DOHH2 (cell line): ENCODE measurements around the gene PDE4D.

ENCODE experiments used
- H3F3A ChIP-seq: fragments of 200-600 bp; sonication (generic), shearing (Covaris generic); 2 replicates; pipeline ENCODE4 v1.6.0; 2016; ENCODE audit warnings: antibody characterized with exemption, mild to moderate bottlenecking; ENCODE audit not compliant: control insufficient read depth, insufficient read depth
- H3K27ac ChIP-seq: fragments of 200-600 bp; sonication (generic); 2 replicates; pipeline ENCODE4 v1.5.1; 2014; ENCODE audit warnings: low read depth, mild to moderate bottlenecking, low read length, moderate library complexity
- H3K27me3 ChIP-seq: fragments of 200-600 bp; sonication (generic); 2 replicates; pipeline ENCODE4 v1.6.1; 2014; ENCODE audit warnings: mild to moderate bottlenecking, low read length, mixed read lengths; ENCODE audit not compliant: control insufficient read depth
- H3K36me3 ChIP-seq: fragments of 200-600 bp; sonication (generic); 2 replicates; pipeline ENCODE4 v1.6.1; 2014; ENCODE audit warnings: mild to moderate bottlenecking, low read length, moderate library complexity, mixed read lengths; ENCODE audit not compliant: control insufficient read depth
- H3K4me1 ChIP-seq: fragments of 200-600 bp; sonication (generic); 2 replicates; pipeline ENCODE4 v1.6.1; 2014; ENCODE audit warnings: mild to moderate bottlenecking, low read length, mixed read lengths; ENCODE audit not compliant: control insufficient read depth
- H3K4me2 ChIP-seq: fragments of 200-600 bp; sonication (generic); 2 replicates; pipeline ENCODE4 v1.6.0; 2014; ENCODE audit warnings: mild to moderate bottlenecking, low read length, moderate library complexity
- H3K4me3 ChIP-seq: fragments of 200-600 bp; sonication (generic); 2 replicates; pipeline ENCODE4 v1.5.1; 2014; ENCODE audit warnings: mild to moderate bottlenecking, low read length, mixed read lengths
- H3K79me2 ChIP-seq: fragments of 200-600 bp; sonication (generic); 2 replicates; pipeline ENCODE4 v1.6.1; 2014; ENCODE audit warnings: mild to moderate bottlenecking, low read length, mixed read lengths; ENCODE audit not compliant: control insufficient read depth
- H3K9me2 ChIP-seq: fragments of 200-600 bp; sonication (generic); replicated peaks from 2 replicates; pipeline ENCODE4 v1.6.1; 2014; ENCODE audit warnings: mild to moderate bottlenecking, low read length, mixed read lengths; ENCODE audit not compliant: control insufficient read depth
- H3K9me3 ChIP-seq: fragments of 200-600 bp; sonication (generic); 2 replicates; pipeline ENCODE4 v1.6.1; 2014; ENCODE audit warnings: antibody characterized with exemption, low read length, mixed read lengths; ENCODE audit not compliant: control insufficient read depth, insufficient read depth
- H4K20me1 ChIP-seq: fragments of 200-600 bp; sonication (generic); 2 replicates; pipeline ENCODE4 v1.6.0; 2014; ENCODE audit warnings: low read depth, mild to moderate bottlenecking, antibody characterized with exemption, low read length, moderate library complexity; ENCODE audit not compliant: control insufficient read depth, insufficient read depth
- CTCF ChIP-seq: fragments of 200-600 bp; sonication (generic); IDR thresholded peaks from one replicate; pipeline ENCODE4 v1.5.1; 2014; ENCODE audit warnings: antibody characterized with exemption, mild to moderate bottlenecking, low read depth, low read length; ENCODE audit not compliant: poor library complexity, severe bottlenecking
- EZH2phosphoT487 ChIP-seq: fragments of 200-600 bp; sonication (generic); IDR thresholded peaks from 2 replicates; pipeline ENCODE4 v1.6.1; 2017; ENCODE audit warnings: borderline replicate concordance, mild to moderate bottlenecking, antibody characterized with exemption, low read length, moderate library complexity, mixed read lengths

Gene PDE4D

DNA sequence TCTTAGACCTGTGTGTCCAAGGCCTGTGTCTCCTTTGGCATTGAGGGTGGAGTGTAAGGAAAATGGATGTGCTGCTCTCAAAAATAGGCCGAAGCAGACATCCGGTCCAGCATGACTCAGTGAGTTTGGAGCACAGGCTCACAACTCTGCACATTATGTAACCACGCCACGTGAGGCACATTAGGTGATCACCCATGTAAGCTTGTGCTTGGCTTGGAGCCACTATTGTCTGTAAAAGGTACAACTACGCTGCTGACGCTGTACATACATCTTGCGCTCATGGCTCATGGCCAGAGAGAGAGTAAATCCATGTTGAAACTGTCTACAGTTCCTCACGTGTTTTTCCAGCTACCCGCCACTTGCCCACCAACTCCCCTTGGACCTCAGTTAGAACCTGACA lies 177.5 kb downstream of the PDE4D start:
- H3K79me2 ChIP-seq, result no peaks in the 10 kb centered on the region
- no peak for TF ChIP-seq CTCF
- TF ChIP-seq EZH2phosphoT487, result no peak

GRCh38 chr5:59715228-59715627 lies 178.3 kb downstream of the PDE4D start:
- H3K79me2 ChIP-seq, result no peaks in the 10 kb centered on the region
- no peaks in the 10 kb centered on the region for H3K27me3 ChIP-seq
- H3K36me3 ChIP-seq, result no peaks in the 10 kb centered on the region
- no peaks in the 10 kb centered on the region; the same call in 1 of the 2 replicates for H3K9me2 ChIP-seq
- no peaks in the 10 kb centered on the region for H4K20me1 ChIP-seq
- no peaks in the 10 kb centered on the region for H3K4me1 ChIP-seq
- H3K4me3 ChIP-seq, result no peak overlapping the region
- H3K9me3 ChIP-seq, result peaks cover 19% of the 10 kb centered on the region; the same call in 1 of the 2 replicates
- no peak overlapping the region for H3K27ac ChIP-seq
- H3K4me2 ChIP-seq, result no peak overlapping the region
- TF ChIP-seq CTCF, result no peak
- no peak for TF ChIP-seq EZH2phosphoT487
- no peaks in the 10 kb centered on the region for H3F3A ChIP-seq

More for the DNA sequence above, 177.5 kb downstream of the PDE4D start:
- Histone ChIP-seq H3K4me3 (no peak overlapping the region), H3F3A (no peaks in the 10 kb centered on the region), H3K9me3 (peaks cover 19% of the 10 kb centered on the region; the same call in 1 of the 2 replicates), H3K27ac (no peak overlapping the region), H3K36me3 (no peaks in the 10 kb centered on the region), H3K27me3 (no peaks in the 10 kb centered on the region), H3K4me1 (no peaks in the 10 kb centered on the region), H4K20me1 (no peaks in the 10 kb centered on the region), H3K9me2 (no peaks in the 10 kb centered on the region; the same call in 1 of the 2 replicates), H3K4me2 (no peak overlapping the region)

GRCh38 chr5:59713498-59713844 lies 180.1 kb downstream of the PDE4D start:
- TF ChIP-seq EZH2phosphoT487 (no peak), CTCF (no peak)
- Histone ChIP-seq H3K4me3 (no peak overlapping the region), H3K36me3 (no peaks in the 10 kb centered on the region), H3K4me2 (no peak overlapping the region), H4K20me1 (no peaks in the 10 kb centered on the region), H3K27me3 (no peaks in the 10 kb centered on the region), H3K79me2 (no peaks in the 10 kb centered on the region), H3K27ac (no peak overlapping the region), H3K9me2 (no peaks in the 10 kb centered on the region; the same call in 1 of the 2 replicates), H3K9me3 (peaks cover 19% of the 10 kb centered on the region; the same call in 1 of the 2 replicates), H3K4me1 (no peaks in the 10 kb centered on the region), H3F3A (no peaks in the 10 kb centered on the region)
